ENCODE data around the gene APOB. TPM values are rescaled to one million over a fixed set of nuclear protein-coding genes. Genes with fewer than 3 reads are reported as not detected.

APOB gene
- total and polyA plus RNA-seq, 2 of the 13 experiments (the other 11 are each of a cell fraction or from before 2014, with no cell fraction given) = 1,569 to 2,515 TPM

GRCh38 chr2:21020031-21020667 lies 23.7 kb downstream of the APOB start (continued):
- TF ChIP-seq ZNF879 (CRISPR knock-in tag; IDR thresholded peaks at IDR 0.05) (no peak), ZNF781 (CRISPR knock-in tag; IDR thresholded peaks at IDR 0.05; ENCODE audit: borderline replicate concordance, not compliant biosample characterization) (no peak), ISX (CRISPR knock-in tag; conservative IDR thresholded peaks at IDR 0.05) (no peak), IRF9 (CRISPR knock-in tag; IDR thresholded peaks at IDR 0.05; ENCODE audit: borderline replicate concordance) (no peak), MAX (IDR thresholded peaks at IDR 0.05) (peak; percentile 22; the same call in 1 of the 2 replicates), TARDBP (CRISPR knock-in tag; IDR thresholded peaks at IDR 0.05) (no peak), ZNF296 (CRISPR knock-in tag; conservative IDR thresholded peaks at IDR 0.05) (no peak), JUN (CRISPR knock-in tag; IDR thresholded peaks at IDR 0.05) (no peak), ZFP1 (CRISPR knock-in tag; IDR thresholded peaks at IDR 0.05) (0 out of 2 replicates have a peak, but pooled peaks have one; percentile 29), RFX3 (CRISPR knock-in tag; IDR thresholded peaks at IDR 0.05) (no peak), MYPOP (CRISPR knock-in tag; IDR thresholded peaks at IDR 0.05) (no peak; the same call in 1 of the 2 replicates), ATF4 (CRISPR knock-in tag; IDR thresholded peaks at IDR 0.05) (0 out of 4 replicates have a peak, but pooled peaks of 1 of the 2 experiments have one; percentile 27), FOXO1 (CRISPR knock-in tag; IDR thresholded peaks at IDR 0.05) (no peak), BRF2 (CRISPR knock-in tag; IDR thresholded peaks at IDR 0.05) (no peak), ZNF737 (CRISPR knock-in tag; IDR thresholded peaks at IDR 0.05; ENCODE audit: borderline replicate concordance) (no peak), ZNF572 (CRISPR knock-in tag; IDR thresholded peaks at IDR 0.05) (no peak), ZFP36L1 (CRISPR knock-in tag; IDR thresholded peaks at IDR 0.05) (no peak), JDP2 (CRISPR knock-in tag; IDR thresholded peaks at IDR 0.05; ENCODE audit: borderline replicate concordance) (no peak), PRPF4 (IDR thresholded peaks at IDR 0.05; ENCODE audit: low read depth, low read length, poor library complexity, severe bottlenecking) (no peak), CSRNP2 (CRISPR knock-in tag; conservative IDR thresholded peaks at IDR 0.05; ENCODE audit: low read depth) (0 out of 2 replicates have a peak, but pooled peaks have one; percentile 64), ZBTB3 (CRISPR knock-in tag; IDR thresholded peaks at IDR 0.05; ENCODE audit: borderline replicate concordance, low read depth) (no peak), TRIM24 (CRISPR knock-in tag; IDR thresholded peaks at IDR 0.05) (no peak), TFDP1 (CRISPR knock-in tag; IDR thresholded peaks at IDR 0.05; ENCODE audit: borderline replicate concordance) (0 out of 2 replicates have a peak, but pooled peaks have one; percentile 30)

Data from HepG2 (cell line).